ENCODE data around the gene C5orf63.
"Not testable (repeated sequence)": the region's sequence is repeated elsewhere in the genome, so short reads cannot be mapped to it uniquely, and the experiment has no call there.

Gene C5orf63

DNA sequence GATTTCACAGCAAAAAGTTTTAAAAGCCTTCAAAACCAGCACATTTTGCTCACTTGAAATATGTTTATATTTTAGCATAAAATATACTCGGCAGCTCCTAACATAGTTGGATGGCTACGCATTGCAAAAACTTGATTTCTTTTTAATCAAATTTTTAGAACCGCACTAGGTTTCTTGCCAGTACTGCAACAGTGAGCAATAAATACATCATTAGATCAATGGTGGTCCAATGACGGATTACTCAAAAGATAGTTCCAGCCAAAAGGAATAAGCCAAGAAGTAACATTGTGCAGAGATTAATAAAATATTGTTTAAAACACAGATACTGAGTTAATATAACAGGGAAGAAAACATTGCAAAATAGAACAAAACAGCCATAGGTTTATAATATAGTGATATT is 48.5 kb downstream of the C5orf63 start:
- no peak for ATAC-seq
- TF ChIP-seq CSDC2 (CRISPR knock-in tag; IDR thresholded peaks at IDR 0.05), result no peak
- no peak for TF ChIP-seq OSR1 (CRISPR knock-in tag; IDR thresholded peaks at IDR 0.05)
- TF ChIP-seq SNAI2 (CRISPR knock-in tag; IDR thresholded peaks at IDR 0.05), result no peak
- no peak for TF ChIP-seq TCF4 (CRISPR knock-in tag; IDR thresholded peaks at IDR 0.05; ENCODE audit: borderline replicate concordance)

DNA sequence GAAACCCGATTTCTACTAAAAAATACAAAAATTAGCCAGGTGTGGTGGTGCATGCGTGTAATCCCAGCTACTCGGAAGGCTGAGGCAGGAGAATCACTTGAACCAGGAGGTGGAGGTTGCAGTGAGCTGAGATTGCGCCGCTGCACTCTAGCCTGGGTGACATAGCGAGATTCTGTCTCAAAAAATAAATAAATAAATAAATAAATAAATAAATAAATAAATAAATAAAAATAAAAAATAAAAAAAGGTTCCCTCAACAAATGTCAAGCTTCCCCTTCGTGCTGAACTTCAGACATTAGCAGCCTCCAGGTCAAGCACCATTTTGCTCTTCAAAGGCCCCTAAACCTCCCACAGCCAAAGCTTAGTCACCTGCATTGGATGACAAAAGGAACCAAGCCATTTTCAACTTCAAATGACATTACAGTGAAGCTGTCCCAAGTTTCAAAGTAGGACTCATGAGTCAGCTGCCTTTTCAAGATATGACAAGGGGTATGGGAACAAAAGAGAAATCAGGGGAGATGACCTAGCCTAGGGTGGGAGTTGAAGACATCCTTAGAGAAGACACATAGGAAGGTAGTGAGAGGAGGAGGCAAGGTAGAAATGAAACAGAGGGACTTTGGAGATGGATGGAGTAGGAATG is 49.6 kb downstream of the C5orf63 start:
- not testable (repeated sequence) for ATAC-seq

DNA sequence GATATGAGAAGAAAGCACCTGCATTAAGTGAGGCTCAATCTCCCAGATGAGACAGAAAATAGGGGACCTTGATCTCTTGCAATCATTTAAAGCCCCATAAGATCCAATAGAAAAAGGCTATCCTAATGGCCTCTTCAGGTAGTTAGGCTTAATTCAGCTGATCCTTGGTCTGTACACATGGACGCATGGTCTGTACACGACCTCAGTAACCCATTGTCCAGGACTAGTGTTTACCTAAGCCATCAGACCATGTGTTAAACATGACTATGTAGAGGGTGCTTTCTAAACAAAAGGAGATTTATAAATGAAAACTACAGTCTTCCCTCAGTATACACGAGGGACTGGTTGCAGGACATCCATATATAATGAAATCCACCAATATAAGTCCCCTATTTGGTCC is 50.5 kb downstream of the C5orf63 start:
- no peak for TF ChIP-seq OSR1 (CRISPR knock-in tag; IDR thresholded peaks at IDR 0.05)
- TF ChIP-seq ZC3H10 (CRISPR knock-in tag; IDR thresholded peaks at IDR 0.05), result no peak
- TF ChIP-seq ESRRG (CRISPR knock-in tag; IDR thresholded peaks at IDR 0.05), result no peak
- TF ChIP-seq, protein P1, sequence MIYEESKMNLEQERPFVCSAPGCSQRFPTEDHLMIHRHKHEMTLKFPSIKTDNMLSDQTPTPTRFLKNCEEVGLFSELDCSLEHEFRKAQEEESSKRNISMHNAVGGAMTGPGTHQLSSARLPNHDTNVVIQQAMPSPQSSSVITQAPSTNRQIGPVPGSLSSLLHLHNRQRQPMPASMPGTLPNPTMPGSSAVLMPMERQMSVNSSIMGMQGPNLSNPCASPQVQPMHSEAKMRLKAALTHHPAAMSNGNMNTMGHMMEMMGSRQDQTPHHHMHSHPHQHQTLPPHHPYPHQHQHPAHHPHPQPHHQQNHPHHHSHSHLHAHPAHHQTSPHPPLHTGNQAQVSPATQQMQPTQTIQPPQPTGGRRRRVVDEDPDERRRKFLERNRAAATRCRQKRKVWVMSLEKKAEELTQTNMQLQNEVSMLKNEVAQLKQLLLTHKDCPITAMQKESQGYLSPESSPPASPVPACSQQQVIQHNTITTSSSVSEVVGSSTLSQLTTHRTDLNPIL (CRISPR knock-in tag; IDR thresholded peaks at IDR 0.05; ENCODE audit: low read depth), result no peak
- no peak for TF ChIP-seq ZFP3 (CRISPR knock-in tag; IDR thresholded peaks at IDR 0.05)
- TF ChIP-seq, protein P2, sequence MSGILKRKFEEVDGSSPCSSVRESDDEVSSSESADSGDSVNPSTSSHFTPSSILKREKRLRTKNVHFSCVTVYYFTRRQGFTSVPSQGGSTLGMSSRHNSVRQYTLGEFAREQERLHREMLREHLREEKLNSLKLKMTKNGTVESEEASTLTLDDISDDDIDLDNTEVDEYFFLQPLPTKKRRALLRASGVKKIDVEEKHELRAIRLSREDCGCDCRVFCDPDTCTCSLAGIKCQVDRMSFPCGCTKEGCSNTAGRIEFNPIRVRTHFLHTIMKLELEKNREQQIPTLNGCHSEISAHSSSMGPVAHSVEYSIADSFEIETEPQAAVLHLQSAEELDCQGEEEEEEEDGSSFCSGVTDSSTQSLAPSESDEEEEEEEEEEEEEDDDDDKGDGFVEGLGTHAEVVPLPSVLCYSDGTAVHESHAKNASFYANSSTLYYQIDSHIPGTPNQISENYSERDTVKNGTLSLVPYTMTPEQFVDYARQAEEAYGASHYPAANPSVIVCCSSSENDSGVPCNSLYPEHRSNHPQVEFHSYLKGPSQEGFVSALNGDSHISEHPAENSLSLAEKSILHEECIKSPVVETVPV (CRISPR knock-in tag; IDR thresholded peaks at IDR 0.05), result no peak
- TF ChIP-seq, protein P3, sequence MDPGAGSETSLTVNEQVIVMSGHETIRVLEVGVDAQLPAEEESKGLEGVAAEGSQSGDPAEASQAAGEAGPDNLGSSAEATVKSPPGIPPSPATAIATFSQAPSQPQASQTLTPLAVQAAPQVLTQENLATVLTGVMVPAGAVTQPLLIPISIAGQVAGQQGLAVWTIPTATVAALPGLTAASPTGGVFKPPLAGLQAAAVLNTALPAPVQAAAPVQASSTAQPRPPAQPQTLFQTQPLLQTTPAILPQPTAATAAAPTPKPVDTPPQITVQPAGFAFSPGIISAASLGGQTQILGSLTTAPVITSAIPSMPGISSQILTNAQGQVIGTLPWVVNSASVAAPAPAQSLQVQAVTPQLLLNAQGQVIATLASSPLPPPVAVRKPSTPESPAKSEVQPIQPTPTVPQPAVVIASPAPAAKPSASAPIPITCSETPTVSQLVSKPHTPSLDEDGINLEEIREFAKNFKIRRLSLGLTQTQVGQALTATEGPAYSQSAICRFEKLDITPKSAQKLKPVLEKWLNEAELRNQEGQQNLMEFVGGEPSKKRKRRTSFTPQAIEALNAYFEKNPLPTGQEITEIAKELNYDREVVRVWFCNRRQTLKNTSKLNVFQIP (CRISPR knock-in tag; IDR thresholded peaks at IDR 0.05; ENCODE audit: borderline replicate concordance, low read depth), result no peak
- TF ChIP-seq PPARA (CRISPR knock-in tag; IDR thresholded peaks at IDR 0.05; ENCODE audit: borderline replicate concordance), result no peak
- TF ChIP-seq ZFP30 (CRISPR knock-in tag; IDR thresholded peaks at IDR 0.05), result no peak

DNA sequence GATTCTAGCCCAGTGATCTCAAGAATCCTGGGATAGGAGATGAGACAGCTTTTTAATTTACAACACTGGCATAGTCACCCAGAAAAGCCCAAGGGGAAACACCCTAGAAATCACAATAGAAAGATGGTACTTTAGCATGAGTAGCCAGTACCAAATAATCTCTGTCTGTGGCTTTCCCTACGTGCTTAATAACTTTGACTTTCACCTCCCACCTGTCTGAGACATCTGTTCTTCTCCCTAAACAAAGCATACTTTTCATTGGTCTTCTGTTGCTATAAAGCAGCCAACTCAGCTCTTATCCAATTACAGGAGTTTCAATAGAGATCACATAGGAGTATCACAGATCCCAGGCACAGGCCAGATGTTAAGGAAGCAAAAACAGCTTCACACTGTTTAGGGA is 53.4 kb downstream of the C5orf63 start:
- no peak for TF ChIP-seq CSDC2 (CRISPR knock-in tag; IDR thresholded peaks at IDR 0.05)
- TF ChIP-seq TOX (CRISPR knock-in tag; IDR thresholded peaks at IDR 0.05; ENCODE audit: borderline replicate concordance), result no peak
- TF ChIP-seq ZC3H10 (CRISPR knock-in tag; IDR thresholded peaks at IDR 0.05), result no peak
- ATAC-seq, result no peak

More for the DNA sequence above, 50.5 kb downstream of the C5orf63 start:
- no peak for ATAC-seq

DNA sequence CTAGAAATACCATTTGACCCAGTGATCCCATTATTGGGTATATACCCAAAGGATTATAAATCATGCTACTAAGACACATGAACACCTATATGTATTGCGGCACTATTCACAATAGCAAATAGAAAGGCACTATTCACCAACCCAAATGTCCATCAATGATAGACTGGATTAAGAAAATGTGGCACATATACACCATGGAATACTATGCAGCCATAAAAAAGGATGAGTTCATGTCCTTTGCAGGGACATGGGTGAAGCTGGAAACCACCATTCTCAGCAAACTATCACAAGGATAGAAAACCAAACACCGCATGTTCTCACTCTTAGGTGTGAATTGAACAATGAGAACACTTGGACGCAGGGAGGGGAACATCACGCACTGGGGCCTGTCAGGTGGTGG is 56.6 kb downstream of the C5orf63 start:
- ATAC-seq, result not testable (repeated sequence)

DNA sequence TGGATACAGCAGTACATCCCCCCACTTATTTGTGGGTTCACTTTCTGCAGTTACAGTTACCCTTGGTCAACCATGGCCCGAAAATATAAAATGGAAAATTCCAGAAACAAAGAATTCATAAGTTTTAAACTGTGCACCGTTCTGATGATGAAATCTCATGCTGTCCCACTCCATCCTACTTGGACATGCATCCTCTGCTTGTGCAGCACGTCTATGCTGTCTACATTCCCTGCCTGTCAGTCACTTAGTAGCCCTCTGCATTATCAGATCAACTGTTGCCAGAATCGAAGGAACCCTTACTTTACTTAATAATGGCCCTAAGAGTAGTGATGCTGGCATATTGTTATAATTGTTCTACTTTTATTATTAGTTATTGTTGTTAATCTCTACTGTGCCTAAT is 57.6 kb downstream of the C5orf63 start:
- ATAC-seq, result no peak
- TF ChIP-seq, protein P2 (CRISPR knock-in tag; IDR thresholded peaks at IDR 0.05), result no peak
- TF ChIP-seq BACH2 (CRISPR knock-in tag; IDR thresholded peaks at IDR 0.05; ENCODE audit: borderline replicate concordance) (no peak), ISL1 (CRISPR knock-in tag; IDR thresholded peaks at IDR 0.05) (no peak), TOX (CRISPR knock-in tag; IDR thresholded peaks at IDR 0.05; ENCODE audit: borderline replicate concordance) (no peak), ESRRG (CRISPR knock-in tag; IDR thresholded peaks at IDR 0.05) (no peak), RARB (CRISPR knock-in tag; IDR thresholded peaks at IDR 0.05) (no peak), SNAI2 (CRISPR knock-in tag; IDR thresholded peaks at IDR 0.05) (no peak), ZC3H10 (CRISPR knock-in tag; IDR thresholded peaks at IDR 0.05) (no peak)
- TF ChIP-seq, protein P4, sequence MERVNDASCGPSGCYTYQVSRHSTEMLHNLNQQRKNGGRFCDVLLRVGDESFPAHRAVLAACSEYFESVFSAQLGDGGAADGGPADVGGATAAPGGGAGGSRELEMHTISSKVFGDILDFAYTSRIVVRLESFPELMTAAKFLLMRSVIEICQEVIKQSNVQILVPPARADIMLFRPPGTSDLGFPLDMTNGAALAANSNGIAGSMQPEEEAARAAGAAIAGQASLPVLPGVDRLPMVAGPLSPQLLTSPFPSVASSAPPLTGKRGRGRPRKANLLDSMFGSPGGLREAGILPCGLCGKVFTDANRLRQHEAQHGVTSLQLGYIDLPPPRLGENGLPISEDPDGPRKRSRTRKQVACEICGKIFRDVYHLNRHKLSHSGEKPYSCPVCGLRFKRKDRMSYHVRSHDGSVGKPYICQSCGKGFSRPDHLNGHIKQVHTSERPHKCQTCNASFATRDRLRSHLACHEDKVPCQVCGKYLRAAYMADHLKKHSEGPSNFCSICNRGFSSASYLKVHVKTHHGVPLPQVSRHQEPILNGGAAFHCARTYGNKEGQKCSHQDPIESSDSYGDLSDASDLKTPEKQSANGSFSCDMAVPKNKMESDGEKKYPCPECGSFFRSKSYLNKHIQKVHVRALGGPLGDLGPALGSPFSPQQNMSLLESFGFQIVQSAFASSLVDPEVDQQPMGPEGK (CRISPR knock-in tag; IDR thresholded peaks at IDR 0.05; ENCODE audit: borderline replicate concordance), result no peak
